ENCODE results near the gene PDGFC. TPM values are rescaled to one million over a fixed set of nuclear protein-coding genes. Genes with fewer than 3 reads are reported as not detected.

Gene PDGFC
- total and polyA plus RNA-seq, 2 of the 13 experiments (the other 11 are each of a cell fraction or from before 2014, with no cell fraction given), result 4.6 to 9.1 TPM

DNA sequence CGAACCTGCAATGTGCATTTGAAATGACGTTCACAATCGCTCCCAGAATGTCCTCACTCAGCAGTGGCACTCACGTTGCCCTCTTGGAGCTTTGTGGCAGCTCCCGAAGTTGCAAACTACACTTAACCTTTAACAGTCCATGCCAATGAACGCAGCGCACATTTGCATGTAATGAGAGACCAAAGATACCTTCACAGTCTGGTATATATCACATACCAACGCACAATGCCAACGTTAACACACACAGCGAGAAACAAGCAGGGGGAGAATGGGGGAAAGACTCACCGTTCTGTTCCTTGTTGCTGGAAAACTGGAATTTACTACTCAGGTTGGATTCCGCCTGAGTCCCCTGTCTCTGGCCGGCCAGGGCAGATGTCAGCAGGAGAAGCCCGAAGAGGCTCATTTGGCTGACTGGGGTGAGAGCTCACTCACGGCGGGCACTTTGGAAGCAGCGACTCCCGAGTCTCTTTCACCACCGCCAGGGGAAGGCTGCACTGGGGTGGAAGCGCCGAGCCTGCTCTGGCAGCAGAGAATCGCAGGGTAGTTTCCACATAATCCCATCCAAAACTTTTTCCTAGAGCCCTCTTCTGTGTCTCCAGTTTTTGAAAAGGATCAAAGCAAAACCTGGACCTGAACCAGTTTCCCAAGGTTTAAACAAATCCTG, 966 bp downstream of the PDGFC start (continued):
- peak; percentile 24; the same call in 1 of the 2 replicates for TF ChIP-seq ZNF281 (CRISPR knock-in tag; IDR thresholded peaks at IDR 0.05; ENCODE audit: borderline replicate concordance)
- no peak for TF ChIP-seq ONECUT2 (CRISPR knock-in tag; IDR thresholded peaks at IDR 0.05)
- no peak for TF ChIP-seq ZFP82 (CRISPR knock-in tag; IDR thresholded peaks at IDR 0.05; ENCODE audit: borderline replicate concordance)
- TF ChIP-seq ZNF562 (CRISPR knock-in tag; IDR thresholded peaks at IDR 0.05; ENCODE audit: borderline replicate concordance), result no peak
- TF ChIP-seq KDM5A (IDR thresholded peaks at IDR 0.05; ENCODE audit: borderline replicate concordance, low read length), result 0 out of 2 replicates have a peak, but pooled peaks have one; percentile 37
- no peak for TF ChIP-seq MXI1 (IDR thresholded peaks at IDR 0.05; ENCODE audit: borderline replicate concordance, low read depth, low read length)
- no peak for TF ChIP-seq ELF1 (CRISPR knock-in tag; IDR thresholded peaks at IDR 0.05)
- TF ChIP-seq ZNF558 (CRISPR knock-in tag; IDR thresholded peaks at IDR 0.05; ENCODE audit: borderline replicate concordance), result no peak
- TF ChIP-seq SRSF1 (optimal IDR thresholded peaks at IDR 0.05; ENCODE audit: low read depth, low read length), result no peak
- TF ChIP-seq ZBTB20 (CRISPR knock-in tag; IDR thresholded peaks at IDR 0.05; ENCODE audit: borderline replicate concordance, low read depth), result no peak
- TF ChIP-seq HMGXB3 (CRISPR knock-in tag; IDR thresholded peaks at IDR 0.05; ENCODE audit: borderline replicate concordance), result no peak
- 0 out of 2 replicates have a peak, but pooled peaks have one; percentile 31 for TF ChIP-seq ZNF777 (CRISPR knock-in tag; IDR thresholded peaks at IDR 0.05)
- TF ChIP-seq NCOR1 (IDR thresholded peaks at IDR 0.05; ENCODE audit: borderline replicate concordance, low read length), result no peak
- TF ChIP-seq ZNF501 (CRISPR knock-in tag; IDR thresholded peaks at IDR 0.05), result peak; percentile 55; the same call in 1 of the 2 replicates
- TF ChIP-seq DNMT1 (CRISPR knock-in tag; IDR thresholded peaks at IDR 0.05), result no peak
- TF ChIP-seq ZNF652 (CRISPR knock-in tag; IDR thresholded peaks at IDR 0.05; ENCODE audit: borderline replicate concordance, low read depth), result peak; percentile 34; the same call in 1 of the 2 replicates
- no peak for TF ChIP-seq CHD4 (IDR thresholded peaks at IDR 0.05; ENCODE audit: borderline replicate concordance, low read length)
- TF ChIP-seq ATAD3A (CRISPR knock-in tag; IDR thresholded peaks at IDR 0.05), result no peak
- no peak for TF ChIP-seq GFI1 (CRISPR knock-in tag; IDR thresholded peaks at IDR 0.05; ENCODE audit: borderline replicate concordance)
- TF ChIP-seq TP53 (CRISPR knock-in tag; conservative IDR thresholded peaks at IDR 0.05), result no peak
- no peak for TF ChIP-seq PHF21A (CRISPR knock-in tag; IDR thresholded peaks at IDR 0.05)

Measured in HepG2 (cell line).